Small intestine (tissue), 7 donors: ENCODE measurements around the gene CACTIN. TPM values are rescaled to one million over a fixed set of nuclear protein-coding genes. Genes with fewer than 3 reads are reported as not detected.

Experiments
- DNase-seq, 2 donors: peaks; one replicate each; pipeline versions ENCODE4 v3.0.0 to v3.0.0-alpha.2; 2013
- FAIRE-seq: peaks from 2 replicates; lab custom pipeline; 2012; peaks lifted over from hg19 to GRCh38; lab: Jason Lieb, UNC
- H3K27ac ChIP-seq, 3 donors: one replicate each; pipeline ENCODE4 v1.5.1; 2013; ENCODE audit warnings: low read length in 2 of 3, mild to moderate bottlenecking in 2 of 3, control low read depth in 1 of 3, inconsistent platforms in 1 of 3, low read depth in 1 of 3, moderate library complexity in 1 of 3
- H3K27me3 ChIP-seq, 3 donors: one replicate each; pipeline ENCODE4 v1.6.1; 2013; ENCODE audit warnings: low read length in 3 of 3, inconsistent platforms in 1 of 3; ENCODE audit not compliant: control insufficient read depth in 3 of 3, insufficient read depth in 3 of 3
- H3K36me3 ChIP-seq, 3 donors: one replicate each; pipeline ENCODE4 v1.6.1; 2013; ENCODE audit warnings: low read length in 3 of 3, inconsistent platforms in 1 of 3, low read depth in 1 of 3, mild to moderate bottlenecking in 1 of 3, moderate library complexity in 1 of 3; ENCODE audit not compliant: control insufficient read depth in 3 of 3, insufficient read depth in 2 of 3
- H3K4me1 ChIP-seq, 3 donors: one replicate each; pipeline ENCODE4 v1.6.1; 2013; ENCODE audit warnings: low read length in 2 of 3, inconsistent platforms in 1 of 3, low read depth in 1 of 3, mild to moderate bottlenecking in 1 of 3, moderate library complexity in 1 of 3; ENCODE audit not compliant: control insufficient read depth in 3 of 3, insufficient read depth in 2 of 3
- H3K4me3 ChIP-seq, 3 donors: one replicate each; pipeline ENCODE4 v1.5.1; 2013; ENCODE audit warnings: low read length in 3 of 3, control low read depth in 1 of 3, inconsistent platforms in 1 of 3, low read depth in 1 of 3, mild to moderate bottlenecking in 1 of 3, moderate library complexity in 1 of 3
- H3K9me3 ChIP-seq, 2 donors: one replicate each; pipeline ENCODE4 v1.6.1; 2013; ENCODE audit warnings: low read depth in 1 of 2, low read length in 1 of 2; ENCODE audit not compliant: control insufficient read depth in 2 of 2, insufficient read depth in 1 of 2
- WGBS, 3 donors: extraction: QIAGEN DNeasy Blood & Tissue Kit; methylation state at CpG; one replicate each; pipeline ENCODE4 v1.1.7; 2013; 5-methylcytosine and 5-hydroxymethylcytosine counted together
- polyA plus RNA-seq, 4 donors: library from polyadenylated mRNA; stranded (reverse) in 3 of 4; unstranded in 1 of 4; fragments of 200-250 nt in 3 of 4; fragments of 120-200 nt in 1 of 4; gene quantifications; one replicate each; pipeline versions ENCODE4 v1.2.1 to v1.2.3, GENCODE V29; 2013
- donor health status: healthy with polysubstance abuse.
- donor health status: control.
- donor health status: control.
- donor health status: Bipolar disorder and iron deficiency.
- donor health status: healthy.

Gene CACTIN
- polyA plus RNA-seq, 4 donors = 11.9 to 16.9 (median 14.7) TPM

DNA sequence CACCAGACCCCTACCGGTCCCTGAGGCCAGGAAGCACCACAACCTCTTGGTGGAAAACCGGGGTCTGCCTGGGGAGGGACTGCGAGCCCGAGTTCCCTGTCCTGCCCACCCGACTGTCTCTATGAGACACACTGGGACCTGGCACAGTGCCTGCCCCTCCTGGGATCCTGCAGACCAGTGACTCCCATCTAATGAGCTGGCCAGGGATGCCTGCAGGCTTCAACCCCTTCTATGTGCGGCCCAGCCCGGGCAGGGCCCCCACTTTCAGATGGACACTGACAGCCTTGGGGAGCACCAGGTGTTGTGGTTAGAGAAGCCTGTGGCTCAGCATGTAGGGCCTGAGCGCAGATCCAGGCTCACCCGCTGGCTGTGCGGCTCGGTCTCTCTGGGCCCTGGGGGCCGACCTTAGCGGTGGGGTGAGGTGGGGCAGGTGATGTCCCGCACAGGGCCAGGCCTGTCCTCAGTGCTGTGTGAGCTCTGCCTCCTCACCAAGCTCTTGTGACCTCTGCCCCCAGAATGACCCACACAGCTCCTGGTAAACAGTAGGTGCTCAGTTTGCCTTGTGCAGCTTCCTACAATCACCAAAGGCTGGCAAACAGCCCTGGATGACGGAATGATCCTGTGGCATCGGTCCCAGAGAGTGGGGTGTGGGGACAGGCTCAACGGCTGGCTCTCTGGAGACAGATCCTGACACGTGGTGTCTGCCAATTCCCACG, 17.9 kb upstream of the CACTIN start:
- no peaks in the 10 kb centered on the region for H3K4me1 ChIP-seq
- WGBS, 3 donors = 70 to 79% (median 72%) methylated on average over 16 to 19 of the region's 19 CpGs

DNA sequence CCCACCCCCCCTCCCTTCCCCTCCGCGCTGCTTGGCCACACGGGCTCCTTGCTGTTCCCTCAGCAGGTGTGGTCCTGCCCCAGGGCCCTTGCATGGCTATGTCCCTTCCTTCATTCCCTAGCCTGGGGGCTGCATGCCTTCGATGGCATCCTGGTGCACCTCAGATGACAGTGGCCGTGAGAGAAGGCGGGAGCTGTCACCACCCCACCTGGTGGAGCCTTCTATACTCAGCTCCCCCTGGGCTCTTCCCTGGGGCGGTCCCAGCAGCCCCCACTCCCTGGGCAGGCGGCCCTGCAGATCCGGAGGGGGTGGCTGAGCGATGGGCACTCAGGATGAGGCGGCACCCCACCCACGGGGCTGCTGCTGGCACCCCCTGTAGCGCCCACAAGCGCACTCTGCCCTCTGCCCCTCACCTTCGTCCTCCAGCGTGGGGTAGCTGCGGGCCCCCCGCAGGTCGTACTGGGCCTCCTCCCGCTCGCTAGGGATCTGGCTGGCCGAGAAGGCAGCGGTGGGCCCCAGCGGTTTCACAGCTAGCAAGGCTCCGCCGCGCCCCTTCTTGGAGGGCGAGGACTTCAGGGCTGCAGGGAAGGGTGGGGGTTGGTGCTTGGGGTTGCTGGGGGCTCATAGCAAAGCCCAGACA, 17.2 kb upstream of the CACTIN start:
- peaks cover 0 to 88% (median 13%) of the 10 kb centered on the region in 3 donors for H3K36me3 ChIP-seq
- DNase-seq (no peak), FAIRE-seq (no peak)
- H3K27me3 ChIP-seq = no peaks in the 10 kb centered on the region
- no peak overlapping the region for H3K27ac ChIP-seq
- no peak overlapping the region for H3K4me3 ChIP-seq
- no peaks in the 10 kb centered on the region for H3K9me3 ChIP-seq
- 90 to 93% (median 91%) methylated on average over 28 of the region's 28 CpGs for WGBS, 3 donors
- H3K4me1 ChIP-seq = no peaks in the 10 kb centered on the region

More for the DNA sequence above, 17.9 kb upstream of the CACTIN start:
- H3K4me3 ChIP-seq = no peak overlapping the region
- FAIRE-seq (no peak), DNase-seq (no peak)
- H3K27me3 ChIP-seq = no peaks in the 10 kb centered on the region
- H3K36me3 ChIP-seq = peaks cover 0 to 81% (median 12%) of the 10 kb centered on the region in 3 donors
- no peaks in the 10 kb centered on the region for H3K9me3 ChIP-seq
- H3K27ac ChIP-seq = no peak overlapping the region

DNA sequence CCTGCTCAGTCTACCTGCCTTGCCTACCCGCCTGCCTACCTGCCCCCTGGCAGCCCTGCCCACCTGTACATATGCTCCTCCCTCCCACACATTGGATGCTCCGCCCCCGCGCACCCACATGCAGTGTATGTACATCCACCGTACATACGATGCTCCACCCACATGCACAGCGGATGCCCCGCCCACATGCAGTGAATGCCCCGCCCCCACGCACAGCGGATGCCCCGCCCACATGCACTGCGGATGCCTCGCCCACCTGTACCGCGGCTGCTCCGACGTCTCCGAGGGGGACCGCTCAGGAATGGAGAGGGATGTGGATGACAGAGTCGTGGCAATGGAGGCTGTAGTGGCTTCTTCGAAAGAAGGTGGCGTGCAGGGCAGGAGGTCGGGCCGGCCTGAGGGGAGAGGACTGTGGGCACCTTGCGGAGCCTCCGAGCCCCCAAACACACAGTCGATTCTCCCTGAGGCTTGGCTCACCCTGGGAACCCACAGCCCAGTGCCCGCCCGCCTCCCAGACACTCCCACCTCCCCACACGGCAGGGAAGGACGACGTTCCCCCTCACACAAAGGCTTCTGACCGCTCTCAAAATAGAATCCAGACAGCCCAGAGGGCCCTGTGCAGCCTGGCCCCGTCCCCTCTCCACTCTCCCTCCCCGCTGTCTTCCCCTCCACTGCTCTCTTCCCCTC, 16.5 kb upstream of the CACTIN start:
- no peak for FAIRE-seq
- Histone ChIP-seq H3K36me3 (peaks cover 2 to 88% (median 10%) of the 10 kb centered on the region in 3 donors), H3K27ac (no peak overlapping the region), H3K4me3 (no peak overlapping the region), H3K27me3 (no peaks in the 10 kb centered on the region), H3K9me3 (no peaks in the 10 kb centered on the region), H3K4me1 (no peaks in the 10 kb centered on the region)
- WGBS, 3 donors = 92 to 93% (median 93%) methylated on average over 29 to 36 of the region's 36 CpGs
- DNase-seq = no peak

DNA sequence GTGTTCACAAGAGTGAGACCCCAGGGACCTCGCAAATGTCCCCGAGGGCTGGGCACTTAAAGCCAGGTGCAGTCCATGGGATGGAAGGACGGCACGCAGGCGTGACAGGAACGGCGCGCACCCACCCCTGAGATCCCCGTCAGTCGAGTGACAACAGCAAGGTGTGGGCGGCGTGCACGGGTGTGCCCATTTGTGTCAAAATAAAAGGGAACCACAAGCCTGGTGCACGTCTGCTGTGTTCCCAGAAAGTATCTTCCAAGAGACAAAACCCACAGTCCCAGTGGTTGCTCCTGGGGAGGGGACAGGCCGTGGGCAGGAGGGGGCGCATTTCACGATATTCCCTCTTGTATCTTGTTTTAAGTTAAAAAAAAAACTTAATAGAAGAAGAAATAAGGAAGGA, 15.7 kb upstream of the CACTIN start:
- no peak for FAIRE-seq
- Histone ChIP-seq H3K27ac (no peak overlapping the region), H3K36me3 (peaks cover 2 to 88% (median 10%) of the 10 kb centered on the region in 3 donors), H3K4me1 (no peaks in the 10 kb centered on the region), H3K27me3 (no peaks in the 10 kb centered on the region), H3K4me3 (no peak overlapping the region), H3K9me3 (no peaks in the 10 kb centered on the region)
- DNase-seq = no peak
- 92 to 93% (median 93%) methylated on average over 17 of the region's 17 CpGs for WGBS, 3 donors

DNA sequence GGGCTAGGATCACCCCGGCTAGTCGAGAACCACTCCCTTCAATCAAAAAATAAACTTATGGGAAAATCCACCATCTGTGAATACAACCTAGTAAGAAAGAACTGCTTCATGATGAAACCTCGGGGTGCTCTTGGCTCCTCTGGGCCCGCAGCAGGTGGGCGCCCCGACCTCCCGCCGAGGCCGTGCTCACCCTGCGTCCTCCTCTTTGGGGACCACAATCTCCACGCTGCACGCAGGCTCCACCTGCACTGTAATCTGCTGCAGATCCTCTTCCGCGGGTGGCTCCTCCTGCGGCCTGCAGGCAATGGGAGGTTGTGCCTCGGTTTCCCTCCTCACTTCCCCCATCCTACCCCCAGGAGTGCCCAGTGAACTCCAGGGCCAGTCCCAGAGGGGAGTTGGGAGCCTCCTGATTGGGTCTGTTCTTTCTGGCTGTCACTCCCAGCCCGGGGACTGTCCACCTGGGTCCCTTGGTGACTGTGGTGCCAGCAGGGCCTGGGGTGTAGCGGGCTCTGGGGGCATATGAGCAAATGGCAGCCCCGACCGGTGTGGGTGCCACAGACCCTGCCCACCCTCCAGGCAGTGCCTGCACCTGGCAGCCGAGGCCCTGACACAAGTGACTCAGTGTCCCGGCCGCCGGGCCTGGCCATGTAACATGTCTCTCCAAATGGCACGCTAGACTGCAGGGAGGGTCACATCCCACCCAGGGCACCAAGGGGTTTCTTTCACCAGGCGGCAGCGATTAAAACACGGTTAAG, 15.1 kb upstream of the CACTIN start:
- peaks cover 2 to 90% (median 10%) of the 10 kb centered on the region in 3 donors for H3K36me3 ChIP-seq
- H3K4me3 ChIP-seq = no peak overlapping the region
- H3K4me1 ChIP-seq = no peaks in the 10 kb centered on the region
- H3K27ac ChIP-seq = no peak overlapping the region
- no peaks in the 10 kb centered on the region for H3K9me3 ChIP-seq
- no peak for DNase-seq
- no peaks in the 10 kb centered on the region for H3K27me3 ChIP-seq
- FAIRE-seq = no peak
- 95 to 96% (median 96%) methylated on average over 28 of the region's 28 CpGs for WGBS, 3 donors

DNA sequence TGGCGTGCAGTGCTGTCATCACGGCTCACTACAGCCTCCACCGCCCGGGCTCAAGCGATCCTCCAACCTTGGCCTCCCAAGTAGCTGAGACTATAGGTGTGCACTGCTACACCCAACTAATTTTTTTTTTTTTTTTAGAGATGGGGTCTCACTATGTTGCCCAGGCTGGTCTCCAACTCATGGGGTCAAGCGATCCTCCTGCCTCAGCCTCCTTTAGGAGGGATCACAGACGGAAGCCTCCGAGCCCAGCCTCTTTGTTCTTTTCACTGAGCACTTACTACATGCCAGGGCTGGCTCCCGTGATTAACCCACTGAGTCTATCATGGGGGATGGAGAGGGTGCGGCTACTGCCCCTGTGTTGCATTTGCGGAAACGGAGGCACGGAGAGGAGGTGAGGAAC, 12.9 kb upstream of the CACTIN start:
- Histone ChIP-seq H3K4me3 (no peak overlapping the region), H3K27ac (no peak overlapping the region), H3K27me3 (no peaks in the 10 kb centered on the region), H3K36me3 (peaks cover 2 to 81% (median 10%) of the 10 kb centered on the region in 3 donors), H3K4me1 (no peaks in the 10 kb centered on the region), H3K9me3 (no peaks in the 10 kb centered on the region)
- FAIRE-seq (no peak), DNase-seq (no peak)
- WGBS, 3 donors = 98 to 99% (median 98%) methylated on average over 13 of the region's 13 CpGs

DNA sequence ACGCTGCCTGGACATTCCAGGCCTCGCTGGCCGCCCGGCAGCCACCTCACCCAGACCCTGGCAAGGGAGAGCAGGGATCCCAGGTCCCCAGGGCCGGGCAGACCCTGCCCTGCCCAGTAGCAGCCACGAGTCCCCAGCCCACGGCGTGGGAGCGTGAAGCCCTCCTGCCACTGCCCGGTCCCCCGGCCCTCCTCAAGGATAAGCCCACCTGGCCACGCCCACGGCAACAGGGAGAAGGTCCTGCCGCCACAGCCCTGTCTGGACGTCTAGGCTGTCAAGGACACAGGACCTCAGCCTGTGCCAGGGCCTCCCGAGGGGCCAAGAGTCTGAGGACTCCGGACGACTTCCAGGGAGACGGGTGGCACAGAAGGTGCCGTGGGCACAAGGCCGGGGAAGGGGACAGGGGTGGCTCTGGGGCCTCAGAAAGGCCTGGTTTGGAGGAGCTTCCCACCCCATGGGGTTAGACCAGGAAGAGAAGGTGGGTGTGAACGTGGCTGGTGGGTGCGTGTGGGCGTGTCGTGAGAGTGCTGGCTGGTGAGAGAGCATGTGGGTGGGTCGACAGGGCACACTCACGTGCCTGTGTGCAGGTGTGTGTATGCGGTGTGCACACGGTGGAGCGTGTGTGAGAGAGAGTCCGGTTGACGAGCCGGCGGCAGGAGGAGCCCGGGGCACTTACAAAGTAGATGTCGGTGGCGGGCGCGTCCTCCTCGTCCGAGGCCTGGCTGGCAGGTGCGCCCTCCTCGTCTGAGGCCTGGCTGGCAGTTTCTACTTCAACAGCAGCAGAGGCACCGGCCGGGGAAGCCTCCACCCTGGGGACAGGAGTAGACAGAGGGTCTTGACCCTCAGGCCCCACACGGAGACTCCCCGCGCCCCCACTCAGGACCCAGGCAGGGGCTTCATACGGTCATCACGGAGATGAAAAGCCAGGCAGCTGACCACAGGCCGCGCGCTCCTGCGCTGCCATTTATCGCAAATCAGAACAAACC, 11.9 kb upstream of the CACTIN start:
- Histone ChIP-seq H3K9me3 (no peaks in the 10 kb centered on the region), H3K36me3 (peaks cover 2 to 81% (median 10%) of the 10 kb centered on the region in 3 donors), H3K4me3 (no peak overlapping the region), H3K27ac (no peak overlapping the region), H3K4me1 (no peaks in the 10 kb centered on the region), H3K27me3 (no peaks in the 10 kb centered on the region)
- DNase-seq = no peak
- no peak for FAIRE-seq
- WGBS, 3 donors = 88 to 93% (median 91%) methylated on average over 46 to 55 of the region's 55 CpGs
